H1 (cell line): Measurements from ENCODE around the gene FARP2. TPM values are rescaled to one million over a fixed set of nuclear protein-coding genes. Genes with fewer than 3 reads are reported as not detected.

Experiments used
- CHD2 ChIP-seq: IDR thresholded peaks from 2 replicates; pipeline ENCODE4 v1.6.1; 2012; ENCODE audit warnings: low read length, improper control_type of control experiment
- CHD7 ChIP-seq: fragments of 300-600 bp; sonication (generic); IDR thresholded peaks from 2 replicates; pipeline ENCODE4 v1.7.1; 2012; ENCODE audit warnings: low read length, moderate library complexity, mild to moderate bottlenecking, inconsistent platforms; ENCODE audit not compliant: insufficient replicate concordance
- JUN ChIP-seq: IDR thresholded peaks from 2 replicates; pipeline ENCODE4 v1.6.1; 2011; ENCODE audit warnings: low read depth, mild to moderate bottlenecking, improper control_type of control experiment, low read length
- MAFK ChIP-seq: IDR thresholded peaks from 2 replicates; pipeline ENCODE4 v1.6.1; 2012; ENCODE audit warnings: low read depth, mild to moderate bottlenecking, improper control_type of control experiment, low read length
- POLR2AphosphoS5 ChIP-seq: IDR thresholded peaks from 2 replicates; pipeline ENCODE4 v1.6.1; 2011; ENCODE audit warnings: low read depth, low read length
- RNF2 ChIP-seq: fragments of 200-900, 300-1000 bp; sonication (generic); IDR thresholded peaks from 2 replicates; pipeline ENCODE4 v1.7.1; 2016; ENCODE audit warnings: borderline replicate concordance, low read depth, mild to moderate bottlenecking, antibody characterized with exemption, low read length; ENCODE audit not compliant: poor library complexity, severe bottlenecking; ENCODE audit errors: missing control alignments
- SAP30 ChIP-seq: fragments of 300-600 bp; sonication (generic); IDR thresholded peaks from 2 replicates; pipeline ENCODE4 v1.7.1; 2012; ENCODE audit warnings: low read length, moderate library complexity, mild to moderate bottlenecking, inconsistent platforms; ENCODE audit not compliant: insufficient read depth, insufficient replicate concordance
- SIX5 ChIP-seq: IDR thresholded peaks from 2 replicates; pipeline ENCODE4 v1.6.1; 2011; ENCODE audit warnings: mild to moderate bottlenecking, low read depth, low read length
- SP1 ChIP-seq: IDR thresholded peaks from 2 replicates; pipeline ENCODE4 v1.6.1; 2011; ENCODE audit warnings: low read depth, low read length
- polyA plus RNA-seq, 7 experiments: library from polyadenylated mRNA; depleted of rRNA in 3 of 7; stranded (reverse) in 5 of 7; unstranded in 2 of 7; fragments of >200 nt in 5 of 7; fragments of 200-250 nt in 2 of 7; gene quantifications; 1 replicate in 5 of 7; 2 replicates in 1 of 7; 4 replicates in 1 of 7; pipeline versions ENCODE4 v1.2.1 to v1.2.3, GENCODE V29; 2011 to 2013; ENCODE audit warnings: missing spikeins in 2 of 7, mixed read lengths in 2 of 7
- total RNA-seq: library from RNA; stranded (reverse); fragmentation: NEBNext Ultra II Directional; extraction: Animal tissue kit (Norgen Biotek cat#: 25700); gene quantifications from 2 replicates; pipeline ENCODE4 v1.2.1, GENCODE V29; 2021

Gene FARP2
- total and polyA plus RNA-seq, 2 of the 8 experiments (the other 6 are each of a cell fraction or from before 2014, with no cell fraction given), result 12.4 to 33.4 TPM

GRCh38 chr2:241492174-241492565 is 136.1 kb downstream of the FARP2 start (continued):
- TF ChIP-seq CHD7, result no peak
- no peak for TF ChIP-seq CHD2
- no peak for TF ChIP-seq MAFK
- TF ChIP-seq POLR2AphosphoS5, result no peak
- no peak for TF ChIP-seq SP1
- no peak for TF ChIP-seq RNF2
- TF ChIP-seq SIX5, result no peak
- TF ChIP-seq SAP30, result no peak
- TF ChIP-seq JUN, result no peak
- TF ChIP-seq, all 59 proteins: peak for 0
